ENCODE data around the gene ART1.
A peak's percentile ranks its signal among the peaks of the same experiment; 100 is the strongest.

ART1 gene

DNA sequence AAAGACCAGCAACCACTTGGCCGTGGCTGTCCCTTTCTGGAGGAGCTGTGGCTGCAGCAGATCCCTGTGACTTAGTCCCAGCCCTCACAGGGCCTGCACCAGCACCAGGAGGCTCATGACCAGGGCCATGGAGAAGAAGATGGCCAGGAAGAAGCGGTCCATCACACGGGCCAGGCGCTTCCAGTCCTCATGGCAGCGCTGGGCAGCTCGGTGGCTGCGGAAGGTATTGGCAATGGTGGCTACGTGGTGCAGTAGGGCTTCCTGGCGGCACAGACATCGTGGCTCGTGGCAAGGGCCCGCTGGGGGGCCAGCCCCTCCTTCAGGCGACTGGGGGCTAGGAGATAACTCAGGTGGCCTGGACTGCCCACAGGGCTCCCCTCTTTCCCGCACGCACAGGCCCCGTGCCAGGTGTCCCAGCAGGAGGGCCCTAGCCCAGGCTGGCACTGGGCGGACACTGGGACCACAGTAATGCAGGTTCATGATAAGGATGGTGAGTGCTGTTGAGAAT lies 21.1 kb downstream of the ART1 start:
- no peak for DNase-seq

GRCh38 chr11:3667149-3668035 lies 22.5 kb downstream of the ART1 start:
- no peak for DNase-seq

DNA sequence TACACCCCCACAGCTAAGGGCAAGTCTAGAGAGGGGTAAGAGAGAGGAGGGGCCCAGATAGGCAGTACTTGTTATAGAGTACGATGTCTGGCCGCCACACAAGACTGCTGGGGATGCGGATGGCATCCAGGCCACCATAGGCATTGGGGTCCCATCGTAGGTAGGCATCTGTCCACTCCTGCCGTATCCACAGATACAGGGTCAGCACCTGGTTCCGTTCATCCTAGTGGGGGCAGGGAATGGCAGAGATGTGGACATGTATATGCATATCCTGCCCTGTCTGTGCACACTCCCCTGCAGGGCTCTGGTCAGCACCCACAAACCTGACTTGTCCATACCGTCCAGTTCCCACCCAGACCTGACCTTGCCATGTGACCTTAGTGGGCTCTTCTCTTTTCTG lies 24.2 kb downstream of the ART1 start:
- DNase-seq: no peak

DNA sequence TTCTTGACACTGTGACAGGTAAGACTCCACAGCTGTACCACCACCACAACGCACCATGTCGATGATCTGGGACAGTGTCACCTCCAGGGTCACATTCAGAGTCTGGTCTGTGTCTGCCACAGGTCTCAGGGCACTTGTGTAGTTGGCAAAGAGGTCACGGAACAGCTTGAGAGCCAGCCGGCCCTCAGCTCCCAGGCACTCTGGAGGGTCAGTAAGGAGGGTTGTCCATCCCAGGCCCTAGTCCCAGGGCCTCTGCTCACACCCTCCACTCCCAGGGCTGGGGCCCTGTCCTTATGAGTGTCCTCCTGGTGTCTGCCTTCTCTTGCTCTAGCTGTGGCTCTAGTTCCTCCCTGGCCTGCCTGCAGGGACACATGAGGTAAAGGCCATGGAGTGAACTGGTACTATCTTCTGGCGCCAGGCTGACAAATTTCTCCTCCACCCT lies 24.8 kb downstream of the ART1 start:
- no peak for DNase-seq

- no peak for DNase-seq
These were observed 26.7 kb downstream of the ART1 start, which contains the start of gene CHRNA10 for GRCh38 chr11:3671334-3672254. Gene CHRNA10, minus strand, starts transcription at chr11:3671384. Its CDS starts 72 bp downstream, at chr11:3671312.

DNA sequence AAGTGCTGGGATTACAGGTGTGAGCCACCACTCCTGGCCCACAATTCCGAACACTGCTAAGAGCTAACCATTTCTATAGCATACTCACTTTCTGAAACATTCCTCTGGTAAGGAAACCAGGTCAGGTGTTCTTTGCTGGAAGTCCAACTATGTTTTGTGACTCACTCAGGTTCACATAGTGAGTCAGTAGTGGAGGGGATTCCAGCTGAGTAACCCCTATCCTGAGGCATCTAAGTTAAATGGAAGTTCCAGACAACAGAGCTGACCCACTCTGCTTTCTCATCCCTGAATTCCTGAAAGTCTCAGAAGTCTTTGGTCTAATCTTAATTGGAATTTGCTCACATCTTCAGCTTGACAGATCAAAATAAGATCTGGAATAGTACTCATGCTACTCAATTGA lies 29.3 kb downstream of the ART1 start:
- DNase-seq: peak; percentile 93

- DNase-seq: no peak
These were observed 31.0 kb downstream of the ART1 start for GRCh38 chr11:3675971-3676370.

- no peak for DNase-seq
These were observed 34.1 kb downstream of the ART1 start for GRCh38 chr11:3679077-3679476.

DNA sequence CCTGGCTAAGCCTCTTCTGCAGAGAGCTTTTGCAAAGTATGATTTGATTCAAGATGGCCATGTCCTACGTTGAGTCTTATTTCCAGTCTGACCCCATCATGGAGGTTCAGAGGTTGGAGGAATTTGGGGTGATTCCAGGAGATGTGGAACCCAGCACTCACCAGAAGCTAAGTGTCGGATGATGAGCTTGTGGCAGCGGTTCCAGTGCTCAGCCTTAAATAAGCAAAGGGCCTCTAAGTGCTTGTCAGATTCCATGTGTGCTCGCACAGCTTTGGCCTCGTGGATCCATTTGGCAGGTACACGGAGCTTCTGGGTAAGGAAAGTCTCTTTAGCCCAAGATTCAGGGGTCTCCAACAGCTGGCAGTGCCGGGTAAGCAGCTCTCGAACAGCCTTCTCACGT lies 38.1 kb downstream of the ART1 start:
- no peak for DNase-seq

DNA sequence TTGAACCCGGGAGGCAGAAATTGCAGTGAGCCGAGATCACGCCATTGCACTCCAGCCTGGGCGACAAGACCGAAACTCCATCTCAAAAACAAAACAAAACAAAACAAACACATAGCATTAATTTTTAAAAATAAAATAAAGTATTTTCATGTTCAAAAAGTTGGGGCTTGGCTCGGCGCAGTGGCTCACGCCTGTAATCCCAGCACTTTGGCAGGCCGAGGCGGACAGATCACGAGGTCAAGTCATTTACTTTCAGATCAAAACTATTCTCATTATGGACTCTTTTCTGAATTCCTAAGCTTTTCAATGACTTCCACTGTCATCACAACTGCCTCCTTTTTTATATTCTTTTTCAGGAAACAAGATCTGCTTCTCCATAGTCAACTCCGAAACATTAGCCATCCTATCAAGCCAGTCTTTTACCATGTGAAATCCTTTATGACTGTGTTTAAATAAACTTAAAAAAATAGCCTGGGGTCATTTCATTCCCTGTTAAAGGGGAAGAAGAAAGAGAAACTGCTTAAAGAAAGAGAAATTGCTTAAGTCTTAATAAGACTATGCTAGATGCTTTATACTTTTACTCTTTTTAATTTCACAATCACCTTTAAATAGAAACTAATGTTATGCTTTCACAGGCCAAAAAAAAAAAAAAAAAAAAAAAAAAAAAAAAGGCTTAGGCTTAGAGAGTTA lies 39.3 kb downstream of the ART1 start:
- DNase-seq: no peak

DNA sequence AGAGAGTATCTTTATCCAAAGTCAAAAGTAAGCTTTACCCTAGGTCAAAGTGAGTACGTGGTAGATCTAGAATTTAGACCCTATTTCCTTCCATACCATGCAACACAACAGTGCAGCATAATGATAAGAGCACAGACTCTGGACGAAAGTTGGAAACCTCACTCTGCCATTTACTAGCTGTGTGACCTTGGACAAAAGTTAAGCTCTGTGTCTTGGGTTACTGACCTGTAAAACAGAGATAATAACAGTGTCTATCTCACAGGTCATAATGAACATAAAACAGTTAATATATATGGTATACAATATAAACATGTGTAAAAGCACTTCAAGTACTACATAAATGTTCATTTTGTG lies 39.9 kb downstream of the ART1 start:
- DNase-seq: no peak

DNA sequence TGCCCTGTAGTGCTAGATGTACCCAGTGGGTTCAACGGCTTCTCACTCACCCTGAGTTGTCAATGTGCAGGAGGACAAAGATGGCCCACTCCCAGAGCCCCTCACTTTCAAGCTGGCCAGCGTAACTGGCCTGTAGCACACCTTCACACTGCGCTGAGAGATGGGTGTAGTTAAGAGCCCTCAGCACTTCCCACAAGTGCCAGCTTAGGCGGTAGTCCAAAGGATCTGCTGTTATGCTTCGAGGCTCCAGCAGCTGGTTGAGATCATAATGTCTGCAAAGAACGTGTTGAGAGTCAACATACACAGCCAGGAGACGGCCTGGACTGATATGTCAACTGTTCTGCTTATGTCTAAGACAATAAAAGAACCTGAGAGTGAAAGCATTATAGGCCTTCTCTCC lies 41.0 kb downstream of the ART1 start:
- DNase-seq: no peak

DNA sequence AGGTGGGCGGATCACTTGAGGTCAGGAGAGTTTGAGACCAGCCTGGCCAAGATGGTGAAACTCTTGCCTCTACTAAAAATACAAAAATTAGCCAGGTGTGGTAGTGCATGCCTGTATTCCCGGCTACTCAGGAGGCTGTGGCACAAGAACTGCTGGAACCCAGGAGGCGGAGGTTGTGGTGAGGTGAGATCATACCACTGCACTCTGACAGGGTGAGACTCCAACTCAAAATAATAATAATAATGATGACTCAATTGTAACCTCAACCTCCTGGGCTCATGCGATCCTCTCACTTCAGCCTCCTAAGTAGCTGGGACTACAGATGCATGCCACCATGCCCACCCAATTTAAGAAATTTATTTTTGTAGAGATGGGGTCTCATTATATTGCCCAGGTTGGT lies 41.8 kb downstream of the ART1 start:
- no peak for DNase-seq

DNA sequence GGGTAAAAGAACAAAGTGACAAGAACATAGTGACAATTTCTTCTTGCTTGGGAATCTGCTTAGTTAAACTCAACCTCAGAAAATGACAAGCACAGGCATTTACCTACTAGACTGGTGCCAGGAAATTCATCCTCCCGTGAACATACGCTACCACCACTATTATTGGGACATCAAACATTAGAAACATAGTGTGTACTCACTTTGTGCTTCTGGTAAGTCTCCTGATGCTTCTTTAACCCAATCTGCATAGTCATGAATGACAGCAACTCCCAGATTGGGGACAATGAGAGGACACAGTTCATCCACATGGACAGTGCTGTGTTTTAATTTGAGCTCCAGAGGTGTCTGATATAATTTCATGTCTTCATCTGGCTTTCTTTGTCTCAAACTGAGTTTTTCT lies 55.5 kb downstream of the ART1 start:
- no peak for DNase-seq

DNA sequence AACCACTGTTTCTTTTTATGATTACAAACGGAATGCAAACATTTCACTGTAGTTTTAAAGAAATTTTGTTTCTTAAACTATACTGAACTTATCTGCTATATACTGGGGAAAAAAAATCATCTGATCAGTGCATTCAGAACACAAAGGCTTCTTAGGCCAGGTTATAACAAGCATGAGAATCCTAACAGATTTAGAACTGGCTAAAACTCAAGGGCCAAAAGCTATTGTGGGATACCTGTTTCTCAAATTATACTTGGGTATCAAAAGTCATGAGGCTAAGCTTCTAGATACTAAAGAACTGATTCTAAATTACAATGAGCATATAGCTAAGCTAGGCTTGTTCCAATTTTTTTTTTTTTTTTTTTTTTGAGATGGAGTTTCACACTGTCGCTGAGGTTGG lies 56.0 kb downstream of the ART1 start:
- DNase-seq: no peak

GRCh38 chr11:3703383-3703782 lies 58.5 kb downstream of the ART1 start:
- no peak for DNase-seq

DNA sequence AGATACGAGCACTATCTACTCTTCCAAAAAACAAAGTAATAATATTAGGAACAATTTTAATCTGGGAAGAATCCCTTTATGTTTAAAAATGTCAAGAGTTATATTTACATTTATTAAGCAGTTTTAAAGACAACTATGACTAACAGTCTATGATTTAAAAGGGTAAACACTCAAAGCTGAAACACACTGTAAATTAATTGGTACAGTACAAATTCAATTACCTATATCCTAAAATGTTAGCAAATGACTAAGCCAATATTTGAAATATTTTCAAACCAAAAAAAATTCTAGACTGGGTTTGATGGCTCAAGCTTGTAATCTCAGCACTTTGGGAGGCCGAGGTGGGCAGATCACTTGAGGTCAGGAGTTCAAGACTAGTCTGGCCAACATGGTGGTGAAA lies 62.2 kb downstream of the ART1 start:
- DNase-seq: no peak

DNA sequence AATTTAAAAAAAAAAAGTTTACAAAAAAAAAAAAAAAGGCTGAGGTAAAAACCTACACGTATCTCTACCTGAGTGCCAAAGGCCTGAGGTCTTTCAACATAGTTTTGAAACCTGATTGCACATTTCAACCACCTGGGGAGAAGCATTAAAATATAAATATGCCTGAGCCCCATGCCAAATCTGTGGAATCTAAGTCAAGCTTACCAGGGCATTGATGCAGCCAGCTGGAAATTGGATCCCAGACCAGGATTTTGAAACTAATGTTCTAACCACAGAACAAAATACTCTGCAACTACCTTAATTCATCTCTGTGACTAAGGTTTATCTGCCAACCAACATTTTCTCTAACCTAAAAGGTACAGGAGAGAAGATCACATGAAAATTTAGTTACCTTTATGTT lies 65.0 kb downstream of the ART1 start:
- no peak for DNase-seq

DNA sequence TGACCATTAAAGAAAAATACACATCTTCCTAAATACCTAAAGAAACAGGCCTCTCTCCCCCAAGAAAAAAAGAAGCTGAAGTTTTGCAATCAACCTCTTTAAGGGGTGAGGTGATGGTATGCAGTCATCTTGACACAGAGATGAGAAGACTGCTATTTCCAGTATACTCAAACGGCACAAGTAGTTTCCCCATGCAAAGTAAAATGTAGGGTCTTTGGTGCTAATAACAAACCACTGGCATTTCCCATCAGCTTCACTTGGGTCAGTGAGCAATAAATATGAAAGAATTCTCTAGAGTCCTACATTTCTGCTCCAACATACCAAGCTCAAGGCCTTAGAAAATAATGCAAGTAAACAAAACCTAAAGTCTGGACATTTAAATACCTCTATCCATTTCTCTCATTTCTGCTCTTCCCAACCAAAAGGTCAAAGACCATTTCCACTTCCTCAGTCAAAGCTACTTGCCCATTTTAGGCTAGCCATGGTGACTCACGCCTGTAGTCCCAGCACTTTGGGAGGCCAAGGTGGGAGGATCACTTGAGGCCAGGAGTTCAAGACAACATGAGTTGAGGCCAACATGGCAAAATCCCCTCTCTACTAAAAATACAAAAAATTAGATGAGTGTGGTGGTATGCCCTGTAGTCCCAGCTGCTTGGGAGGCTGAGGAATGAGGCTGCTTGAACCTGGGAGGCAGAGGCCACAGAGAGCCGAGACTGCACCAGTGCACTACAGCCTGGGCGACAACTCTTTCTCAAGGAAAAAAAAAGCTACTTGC lies 65.7 kb downstream of the ART1 start:
- no peak for DNase-seq

GRCh38 chr11:3712274-3712673 lies 67.3 kb downstream of the ART1 start:
- no peak for DNase-seq

Measured in 8988T (cell line).